Neural progenitor cell (in vitro differentiated cells): ENCODE measurements around the gene BBS4. TPM values are rescaled to one million over a fixed set of nuclear protein-coding genes. Genes with fewer than 3 reads are reported as not detected.
A peak's percentile ranks its signal among the peaks of the same experiment; 100 is the strongest.
"Not testable (repeated sequence)": the region's sequence is repeated elsewhere in the genome, so short reads cannot be mapped to it uniquely, and the experiment has no call there.

ENCODE experiments used
- DNase-seq: peaks from one replicate; pipeline ENCODE4 v3.0.0-alpha.2; 2016; ENCODE audit warnings: low spot score
- H2AFZ ChIP-seq: fragments of 200-600 bp; sonication (generic); replicated peaks from 2 replicates; pipeline ENCODE4 v1.6.1; 2016; ENCODE audit warnings: antibody characterized with exemption
- H3F3A ChIP-seq: fragments of 200-600 bp; sonication (generic); 2 replicates; pipeline ENCODE4 v1.6.1; 2016; ENCODE audit warnings: antibody characterized with exemption, low read depth
- H3K27ac ChIP-seq: fragments of 200-600 bp; sonication (generic); 2 replicates; pipeline ENCODE4 v1.5.1; 2016; ENCODE audit warnings: mild to moderate bottlenecking
- H3K27me3 ChIP-seq: fragments of 200-600 bp; sonication (generic); 2 replicates; pipeline ENCODE4 v1.6.1; 2016; ENCODE audit warnings: mild to moderate bottlenecking, moderate library complexity
- H3K36me3 ChIP-seq: fragments of 200-600 bp; sonication (generic); 2 replicates; pipeline ENCODE4 v1.5.1; 2016
- H3K4me1 ChIP-seq: fragments of 200-600 bp; sonication (generic); 2 replicates; pipeline ENCODE4 v1.6.1; 2016; ENCODE audit warnings: mixed run types
- H3K4me2 ChIP-seq: fragments of 200-600 bp; sonication (generic); 2 replicates; pipeline ENCODE4 v1.6.1; 2016
- H3K4me3 ChIP-seq: fragments of 200-600 bp; sonication (generic); 2 replicates; pipeline ENCODE4 v1.5.1; 2016
- H3K79me2 ChIP-seq: fragments of 200-600 bp; sonication (generic); 2 replicates; pipeline ENCODE4 v1.6.1; 2016; ENCODE audit warnings: low read depth
- H3K9ac ChIP-seq: fragments of 200-600 bp; sonication (generic); 2 replicates; pipeline ENCODE4 v1.6.1; 2016
- H3K9me3 ChIP-seq: fragments of 200-600 bp; sonication (generic); 2 replicates; pipeline ENCODE4 v1.5.1; 2016; ENCODE audit warnings: low read depth
- H4K20me1 ChIP-seq: fragments of 200-600 bp; sonication (generic); 2 replicates; pipeline ENCODE4 v1.6.1; 2016; ENCODE audit warnings: low read depth
- H3K27ac Mint-ChIP-seq: 3 replicates; pipeline ENCODE4 v1.8.0; 2021; ENCODE audit warnings: mixed read lengths
- H3K27me3 Mint-ChIP-seq: 2 replicates; pipeline ENCODE4 v1.8.0; 2022; ENCODE audit warnings: low read depth, mild to moderate bottlenecking, inconsistent platforms, moderate library complexity, mixed read lengths; ENCODE audit not compliant: insufficient read depth
- H3K36me3 Mint-ChIP-seq: 3 replicates; pipeline ENCODE4 v1.8.0; 2021; ENCODE audit warnings: mixed read lengths
- H3K4me1 Mint-ChIP-seq: 3 replicates; pipeline ENCODE4 v1.8.0; 2021; ENCODE audit warnings: mixed read lengths
- H3K4me3 Mint-ChIP-seq: 3 replicates; pipeline ENCODE4 v1.8.0; 2021; ENCODE audit warnings: mild to moderate bottlenecking, moderate library complexity, mixed read lengths
- H3K9me3 Mint-ChIP-seq: 3 replicates; pipeline ENCODE4 v1.8.0; 2020; ENCODE audit warnings: mixed read lengths
- CTCF ChIP-seq: fragments of 200-600 bp; sonication (generic); IDR thresholded peaks from 2 replicates; pipeline ENCODE4 v1.5.1; 2017; ENCODE audit warnings: antibody characterized with exemption, mild to moderate bottlenecking
- EZH2 ChIP-seq: fragments of 200-600 bp; sonication (generic); IDR thresholded peaks from 2 replicates; pipeline ENCODE4 v1.6.1; 2017; ENCODE audit warnings: antibody characterized with exemption, mild to moderate bottlenecking, moderate library complexity
- EZH2phosphoT487 ChIP-seq: fragments of 200-600 bp; sonication (generic); IDR thresholded peaks from 2 replicates; pipeline ENCODE4 v1.6.1; 2017; ENCODE audit warnings: antibody characterized with exemption
- total RNA-seq: library from RNA; depleted of rRNA; stranded (reverse); fragments of >200 nt; gene quantifications from 2 replicates; pipeline ENCODE4 v1.2.3, GENCODE V29; 2015; ENCODE audit warnings: low replicate concordance

BBS4 gene
- total RNA-seq, result 54.1 and 57.5 TPM in 2 replicates

DNA sequence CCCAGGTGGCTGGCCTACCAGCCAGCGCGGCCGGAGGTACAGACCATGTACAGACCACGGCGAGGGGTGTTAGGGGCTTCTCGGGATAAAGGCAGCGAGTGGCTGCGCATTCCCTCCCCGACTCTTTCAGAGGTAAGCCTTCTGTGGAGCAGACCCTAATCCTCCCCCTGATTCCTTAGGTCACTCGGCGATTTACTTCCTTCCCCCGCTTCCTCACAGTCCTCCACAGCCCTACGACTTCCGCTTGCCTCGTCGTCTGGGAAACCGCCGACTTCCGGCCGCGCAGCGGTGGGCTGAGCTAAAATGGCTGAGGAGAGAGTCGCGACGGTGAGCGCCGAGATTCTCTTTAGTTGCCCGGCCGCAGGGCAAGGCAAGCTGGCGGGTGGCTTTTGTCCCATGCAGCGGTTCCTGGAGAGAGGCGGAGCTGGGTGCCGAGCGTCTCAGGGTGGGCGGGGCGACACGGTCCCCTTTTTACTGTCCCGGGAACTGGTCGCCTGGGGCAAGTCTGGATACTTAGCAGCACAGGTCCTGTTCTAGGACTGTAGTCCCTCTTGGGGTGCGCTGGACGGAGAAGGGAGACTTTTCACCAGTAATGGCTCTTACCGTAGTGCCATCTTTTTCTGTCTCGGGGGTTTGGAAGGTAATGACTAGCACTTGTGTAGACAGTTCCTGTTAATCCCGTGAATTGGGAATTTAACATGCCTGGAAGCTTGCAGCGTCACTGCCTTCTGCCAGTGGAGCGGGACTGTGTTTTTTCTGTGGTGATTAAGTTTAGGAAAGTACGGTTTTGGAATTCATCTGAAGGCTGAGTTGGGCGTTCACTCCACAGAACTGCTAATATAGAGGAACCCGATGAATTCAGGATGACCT is at the start of gene BBS4, which contains the start of gene HIGD2B:
TSS of gene BBS4 (plus strand) at position 283 of the 870 bp plus-strand sequence. CDS start at position 304, 21 bp downstream.
TSS of gene HIGD2B (minus strand) at position 258 of the 870 bp plus-strand sequence. CDS start 9,808 bp downstream, outside the sequence.
- H3K4me3 Mint-ChIP-seq, result peak within 1 kb of the TSS; percentile 97
- peaks cover 9% of the 10 kb centered on the region for H3K4me1 Mint-ChIP-seq

DNA sequence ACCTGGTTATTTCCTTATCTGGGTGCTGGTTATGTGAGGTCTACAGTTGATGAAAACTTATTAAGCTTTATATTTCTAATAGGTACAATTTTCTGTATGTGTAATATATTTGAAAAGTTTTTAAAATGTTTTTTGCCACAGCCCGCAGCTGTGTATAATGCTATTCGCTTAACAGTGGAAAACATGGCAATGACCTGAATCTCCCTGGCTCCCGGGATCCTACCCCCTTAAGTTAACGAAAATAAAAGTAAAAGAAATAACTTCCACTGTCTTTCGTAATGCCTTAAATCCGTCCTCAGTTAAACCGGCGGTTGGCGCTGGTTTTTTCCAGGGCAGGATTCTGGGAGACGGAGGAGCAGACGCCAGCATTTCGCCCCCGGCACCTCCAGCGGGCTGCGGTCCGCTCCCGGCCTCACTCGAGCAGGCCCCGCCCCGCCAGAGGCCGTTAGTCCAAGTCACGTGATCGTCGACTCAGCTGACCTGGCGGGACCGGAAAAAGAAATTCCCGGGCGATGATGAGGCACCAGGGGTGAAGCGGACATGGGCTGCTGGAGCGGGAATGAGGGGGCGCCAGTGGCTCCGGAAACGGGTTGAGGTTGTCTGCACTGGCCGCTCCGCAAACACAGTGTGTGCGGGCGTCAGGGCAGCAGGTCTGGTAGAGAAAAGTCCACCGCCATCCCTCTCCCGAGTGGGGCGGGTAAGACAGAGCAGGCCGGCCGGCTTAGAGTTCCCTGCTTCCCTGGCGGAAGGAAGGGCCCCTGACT is 49.3 kb upstream of the BBS4 start:
- H3K9ac ChIP-seq, result not testable (repeated sequence)
- peak overlapping the region; percentile 61 for H3K4me2 ChIP-seq

More for the DNA sequence above, at the start of gene BBS4, which contains the start of gene HIGD2B:
- no peaks in the 10 kb centered on the region for H3K36me3 Mint-ChIP-seq
- no peaks in the 10 kb centered on the region for H3K27me3 Mint-ChIP-seq
- H3K9me3 Mint-ChIP-seq, result no peaks in the 10 kb centered on the region
- peak within 1 kb of the TSS; percentile 64 for H3K4me3 ChIP-seq
- no peaks in the 10 kb centered on the region for H3K9me3 ChIP-seq
- H3K4me2 ChIP-seq, result peak within 1 kb of the TSS; percentile 86
- H3K27ac ChIP-seq, result peak within 1 kb of the TSS; percentile 34
- H3K9ac ChIP-seq, result peak within 1 kb of the TSS; percentile 58
- peaks cover 25% of the 10 kb centered on the region for H3K79me2 ChIP-seq
- DNase-seq, result peak; percentile 94
- peak within 1 kb of the TSS; percentile 66 for H2AFZ ChIP-seq
- TF ChIP-seq EZH2phosphoT487 (no peak), EZH2 (no peak), CTCF (no peak)
- H3K4me1 ChIP-seq, result peaks cover 6% of the 10 kb centered on the region
- H3F3A ChIP-seq, result peaks cover 23% of the 10 kb centered on the region
- no peaks in the 10 kb centered on the region for H4K20me1 ChIP-seq
- no peaks in the 10 kb centered on the region for H3K27me3 ChIP-seq
- H3K27ac Mint-ChIP-seq, result peak within 1 kb of the TSS; percentile 98
- no peaks in the 10 kb centered on the region for H3K36me3 ChIP-seq

GRCh38 chr15:72639759-72640483 is 46.1 kb upstream of the BBS4 start:
- not testable (repeated sequence) for H3K36me3 Mint-ChIP-seq, H3K27ac ChIP-seq, H3K4me1 ChIP-seq, H3K4me2 ChIP-seq, H3K4me1 Mint-ChIP-seq, DNase-seq, H3K36me3 ChIP-seq, H3K4me3 Mint-ChIP-seq, H3K9ac ChIP-seq, H4K20me1 ChIP-seq, H3K9me3 Mint-ChIP-seq, H3K9me3 ChIP-seq, H2AFZ ChIP-seq, H3K27ac Mint-ChIP-seq, H3K4me3 ChIP-seq, H3F3A ChIP-seq, H3K79me2 ChIP-seq, H3K27me3 ChIP-seq, H3K27me3 Mint-ChIP-seq

More for the DNA sequence above, 49.3 kb upstream of the BBS4 start:
- H3K9me3 Mint-ChIP-seq, H3K4me1 Mint-ChIP-seq, H3F3A ChIP-seq, H3K4me1 ChIP-seq, H3K27me3 Mint-ChIP-seq, H3K27ac Mint-ChIP-seq, H3K27ac ChIP-seq, H2AFZ ChIP-seq, H3K9me3 ChIP-seq, H3K27me3 ChIP-seq, H3K79me2 ChIP-seq, H4K20me1 ChIP-seq, H3K36me3 ChIP-seq, H3K36me3 Mint-ChIP-seq: not testable (repeated sequence)
- H3K4me3 ChIP-seq, result peak overlapping the region; percentile 45
- DNase-seq, result peak; percentile 91
- peak overlapping the region; percentile 60 for H3K4me3 Mint-ChIP-seq

GRCh38 chr15:72642271-72642670 is 43.7 kb upstream of the BBS4 start:
- not testable (repeated sequence) for H3K9me3 Mint-ChIP-seq, H3K27ac ChIP-seq, H2AFZ ChIP-seq, H3K4me1 Mint-ChIP-seq, H3K79me2 ChIP-seq, H3F3A ChIP-seq, H3K4me1 ChIP-seq, DNase-seq, H3K9me3 ChIP-seq, H3K9ac ChIP-seq, H3K4me3 Mint-ChIP-seq, H3K4me2 ChIP-seq, H3K36me3 Mint-ChIP-seq, H3K27ac Mint-ChIP-seq, H3K4me3 ChIP-seq, H3K27me3 ChIP-seq, H4K20me1 ChIP-seq, H3K27me3 Mint-ChIP-seq, H3K36me3 ChIP-seq

- not testable (repeated sequence) for H3K27ac Mint-ChIP-seq, H3K4me3 Mint-ChIP-seq, H3K9me3 Mint-ChIP-seq, H3K9me3 ChIP-seq, H3K9ac ChIP-seq, H3K4me1 Mint-ChIP-seq, H3K36me3 Mint-ChIP-seq, H3K27ac ChIP-seq, H3K4me3 ChIP-seq, H3K27me3 Mint-ChIP-seq, H4K20me1 ChIP-seq, H3K4me2 ChIP-seq, H3K79me2 ChIP-seq, H3K36me3 ChIP-seq, DNase-seq, H2AFZ ChIP-seq, H3F3A ChIP-seq, H3K27me3 ChIP-seq, H3K4me1 ChIP-seq
These were observed 37.3 kb upstream of the BBS4 start for GRCh38 chr15:72648631-72649253.

DNA sequence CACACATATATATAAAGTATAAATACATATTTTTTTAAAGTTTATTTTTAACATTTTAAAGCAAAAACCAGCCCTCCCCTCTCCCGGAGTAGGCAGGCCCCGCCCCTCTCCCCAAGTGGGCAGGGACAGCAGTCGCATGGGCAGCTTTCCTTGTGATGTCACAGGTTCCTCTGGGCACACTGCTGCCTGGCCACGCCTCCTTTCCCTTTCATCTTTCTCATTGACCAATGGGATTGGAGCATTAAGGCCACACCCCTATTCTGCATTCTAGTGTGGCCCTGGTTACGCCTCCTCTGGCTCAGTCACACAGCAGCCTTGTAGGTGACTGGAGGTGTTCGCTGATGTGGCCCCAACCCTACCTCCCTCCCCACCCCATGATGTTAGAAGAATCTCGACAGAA is 31.6 kb upstream of the BBS4 start, which contains the start of gene GOLGA6B:
TSS of gene GOLGA6B (plus strand) at position 301 of the 400 bp plus-strand sequence. CDS start at position 342, 41 bp downstream.
- not testable (repeated sequence) for H4K20me1 ChIP-seq, H3K9ac ChIP-seq, H3K79me2 ChIP-seq, H3K4me3 ChIP-seq, H3K27me3 Mint-ChIP-seq, H3K27me3 ChIP-seq, H3K4me3 Mint-ChIP-seq, H3K4me1 Mint-ChIP-seq, H3K9me3 Mint-ChIP-seq, H3K36me3 ChIP-seq, H3K4me2 ChIP-seq, H3K27ac ChIP-seq, H2AFZ ChIP-seq, H3K9me3 ChIP-seq, H3F3A ChIP-seq, H3K4me1 ChIP-seq, H3K36me3 Mint-ChIP-seq, DNase-seq, H3K27ac Mint-ChIP-seq
